Prostate gland (tissue), 2 donors: Measurements from ENCODE around the gene SLC35D1.

Experiments used
- POLR2A ChIP-seq: fragments of 450-650 bp; IDR thresholded peaks from one replicate; pipeline ENCODE4 v1.6.1; 2016; ENCODE audit warnings: antibody characterized with exemption, mild to moderate bottlenecking
- POLR2AphosphoS5 ChIP-seq: sonication (generic); formaldehyde crosslinking; IDR thresholded peaks from one replicate; pipeline ENCODE4 v1.6.1; 2017; ENCODE audit warnings: antibody characterized with exemption
- TF ChIP-seq, protein P1 (sequence below), 4 experiments: fragments of 200-600 bp in 2 of 4; fragments of 450-650 bp in 2 of 4; sonication (generic) in 2 of 4; IDR thresholded peaks; 1 replicate in 3 of 4; 2 replicates in 1 of 4; pipeline ENCODE4 v1.5.1; 2016 to 2019; ENCODE audit warnings: antibody characterized with exemption in 4 of 4, mild to moderate bottlenecking in 2 of 4, moderate library complexity in 2 of 4

GRCh38 chr1:67089685-67090208 lies 35.8 kb upstream of the SLC35D1 start:
- TF ChIP-seq, protein P1, sequence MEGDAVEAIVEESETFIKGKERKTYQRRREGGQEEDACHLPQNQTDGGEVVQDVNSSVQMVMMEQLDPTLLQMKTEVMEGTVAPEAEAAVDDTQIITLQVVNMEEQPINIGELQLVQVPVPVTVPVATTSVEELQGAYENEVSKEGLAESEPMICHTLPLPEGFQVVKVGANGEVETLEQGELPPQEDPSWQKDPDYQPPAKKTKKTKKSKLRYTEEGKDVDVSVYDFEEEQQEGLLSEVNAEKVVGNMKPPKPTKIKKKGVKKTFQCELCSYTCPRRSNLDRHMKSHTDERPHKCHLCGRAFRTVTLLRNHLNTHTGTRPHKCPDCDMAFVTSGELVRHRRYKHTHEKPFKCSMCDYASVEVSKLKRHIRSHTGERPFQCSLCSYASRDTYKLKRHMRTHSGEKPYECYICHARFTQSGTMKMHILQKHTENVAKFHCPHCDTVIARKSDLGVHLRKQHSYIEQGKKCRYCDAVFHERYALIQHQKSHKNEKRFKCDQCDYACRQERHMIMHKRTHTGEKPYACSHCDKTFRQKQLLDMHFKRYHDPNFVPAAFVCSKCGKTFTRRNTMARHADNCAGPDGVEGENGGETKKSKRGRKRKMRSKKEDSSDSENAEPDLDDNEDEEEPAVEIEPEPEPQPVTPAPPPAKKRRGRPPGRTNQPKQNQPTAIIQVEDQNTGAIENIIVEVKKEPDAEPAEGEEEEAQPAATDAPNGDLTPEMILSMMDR (IDR thresholded peaks at IDR 0.05) = no peak
- TF ChIP-seq POLR2A (no peak), POLR2AphosphoS5 (no peak)
